Fibroblast of gingiva (primary cell): ENCODE results near the gene TNP1.

ENCODE experiments used
- DNase-seq: peaks from one replicate; pipeline ENCODE4 v3.0.0-alpha.2; 2011; ENCODE audit warnings: low read depth

Gene TNP1

GRCh38 chr2:216838151-216838550, 21.7 kb downstream of the TNP1 start:
- DNase-seq = no peak

GRCh38 chr2:216837740-216838139, 22.1 kb downstream of the TNP1 start:
- no peak for DNase-seq

- no peak for DNase-seq
These were observed 26.8 kb downstream of the TNP1 start for GRCh38 chr2:216833061-216833460.

- DNase-seq = no peak
These were observed 29.5 kb downstream of the TNP1 start for GRCh38 chr2:216830346-216830745.

- no peak for DNase-seq
These were observed 30.3 kb downstream of the TNP1 start for GRCh38 chr2:216829533-216829932.

GRCh38 chr2:216827073-216827720, 32.7 kb downstream of the TNP1 start:
- peak; percentile 11 for DNase-seq

- DNase-seq = no peak
These were observed 37.4 kb downstream of the TNP1 start for GRCh38 chr2:216822470-216822869.

- no peak for DNase-seq
These were observed 39.2 kb downstream of the TNP1 start for GRCh38 chr2:216820709-216821108.

GRCh38 chr2:216819766-216820165, 40.1 kb downstream of the TNP1 start:
- DNase-seq = no peak

- DNase-seq = no peak
These were observed 40.8 kb downstream of the TNP1 start for GRCh38 chr2:216819055-216819454.

- no peak for DNase-seq
These were observed 49.3 kb downstream of the TNP1 start for GRCh38 chr2:216810399-216811160.
